MM.1S (cell line): ENCODE data around the gene FOXRED2.

ENCODE experiments used
- EZH2 ChIP-seq: fragments of 300-600 bp; sonication (generic); optimal IDR thresholded peaks from 2 replicates; pipeline ENCODE3; 2017; ENCODE audit warnings: low read depth, mild to moderate bottlenecking, antibody characterized with exemption, low read length, mixed read lengths
- EZH2phosphoT487 ChIP-seq: fragments of 300-600 bp; sonication (generic); IDR thresholded peaks from 2 replicates; pipeline ENCODE4 v1.6.1; 2018; ENCODE audit warnings: antibody characterized with exemption, low read length
- TF ChIP-seq, protein P1 (sequence below): fragments of 300-600 bp; sonication (generic); IDR thresholded peaks from 2 replicates; pipeline ENCODE4 v1.5.1; 2016; ENCODE audit warnings: antibody characterized with exemption, low read length, mixed read lengths

DNA sequence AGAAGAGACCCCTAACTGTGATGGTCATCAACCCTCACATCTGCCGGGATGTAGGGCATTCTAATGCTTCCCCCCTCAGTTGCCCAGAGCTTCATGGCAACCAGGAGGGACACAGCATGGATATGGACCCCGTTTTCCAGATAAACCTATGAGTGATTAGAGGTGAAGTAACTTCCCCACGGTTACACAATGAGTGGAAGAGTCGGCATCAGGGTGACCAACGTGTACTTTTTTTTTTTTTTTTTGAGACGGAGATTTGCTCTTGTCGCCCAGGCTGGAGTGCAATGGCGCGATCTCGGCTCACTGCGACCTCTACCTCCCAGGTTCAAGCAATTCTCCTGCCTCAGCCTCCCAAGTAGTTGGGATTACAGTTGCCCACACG lies 50.4 kb downstream of the FOXRED2 start:
- TF ChIP-seq, protein P1, sequence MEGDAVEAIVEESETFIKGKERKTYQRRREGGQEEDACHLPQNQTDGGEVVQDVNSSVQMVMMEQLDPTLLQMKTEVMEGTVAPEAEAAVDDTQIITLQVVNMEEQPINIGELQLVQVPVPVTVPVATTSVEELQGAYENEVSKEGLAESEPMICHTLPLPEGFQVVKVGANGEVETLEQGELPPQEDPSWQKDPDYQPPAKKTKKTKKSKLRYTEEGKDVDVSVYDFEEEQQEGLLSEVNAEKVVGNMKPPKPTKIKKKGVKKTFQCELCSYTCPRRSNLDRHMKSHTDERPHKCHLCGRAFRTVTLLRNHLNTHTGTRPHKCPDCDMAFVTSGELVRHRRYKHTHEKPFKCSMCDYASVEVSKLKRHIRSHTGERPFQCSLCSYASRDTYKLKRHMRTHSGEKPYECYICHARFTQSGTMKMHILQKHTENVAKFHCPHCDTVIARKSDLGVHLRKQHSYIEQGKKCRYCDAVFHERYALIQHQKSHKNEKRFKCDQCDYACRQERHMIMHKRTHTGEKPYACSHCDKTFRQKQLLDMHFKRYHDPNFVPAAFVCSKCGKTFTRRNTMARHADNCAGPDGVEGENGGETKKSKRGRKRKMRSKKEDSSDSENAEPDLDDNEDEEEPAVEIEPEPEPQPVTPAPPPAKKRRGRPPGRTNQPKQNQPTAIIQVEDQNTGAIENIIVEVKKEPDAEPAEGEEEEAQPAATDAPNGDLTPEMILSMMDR, result no peak
- TF ChIP-seq EZH2 (no peak), EZH2phosphoT487 (no peak)
